Mucosa of stomach (tissue), 1 donor: ENCODE results near the gene IL31.
"Not testable (repeated sequence)": the region's sequence is repeated elsewhere in the genome, so short reads cannot be mapped to it uniquely, and the experiment has no call there.

Experiments used
- H3K27me3 ChIP-seq: one replicate; pipeline ENCODE4 v1.7.0; 2013; ENCODE audit warnings: mild to moderate bottlenecking, low read length; ENCODE audit not compliant: control insufficient read depth, insufficient read depth
- H3K36me3 ChIP-seq: one replicate; pipeline ENCODE4 v1.7.0; 2013; ENCODE audit warnings: low read length; ENCODE audit not compliant: control insufficient read depth, insufficient read depth
- H3K4me1 ChIP-seq: one replicate; pipeline ENCODE4 v1.7.0; 2013; ENCODE audit warnings: mild to moderate bottlenecking, low read length; ENCODE audit not compliant: control insufficient read depth, insufficient read depth
- H3K4me3 ChIP-seq: one replicate; pipeline ENCODE4 v1.7.0; 2013; ENCODE audit warnings: low read length
- H3K9ac ChIP-seq: one replicate; pipeline ENCODE4 v1.7.0; 2013; ENCODE audit warnings: mild to moderate bottlenecking, low read length, moderate library complexity
- H3K9me3 ChIP-seq: one replicate; pipeline ENCODE4 v1.7.0; 2013; ENCODE audit warnings: mild to moderate bottlenecking, low read length, moderate library complexity; ENCODE audit not compliant: control insufficient read depth
- donor health status: Pancreatic carcinoma.

Gene IL31

GRCh38 chr12:122202811-122203210, 28.8 kb upstream of the IL31 start:
- Histone ChIP-seq H3K4me1 (peaks cover 15% of the 10 kb centered on the region), H3K27me3 (peaks cover 59% of the 10 kb centered on the region)
- H3K4me3 ChIP-seq, H3K9me3 ChIP-seq, H3K9ac ChIP-seq, H3K36me3 ChIP-seq: not testable (repeated sequence)

GRCh38 chr12:122202017-122202416, 28.0 kb upstream of the IL31 start:
- H3K36me3 ChIP-seq = no peaks in the 10 kb centered on the region
- peaks cover 15% of the 10 kb centered on the region for H3K4me1 ChIP-seq
- no peaks in the 10 kb centered on the region for H3K9me3 ChIP-seq
- H3K27me3 ChIP-seq = peaks cover 59% of the 10 kb centered on the region
- H3K4me3 ChIP-seq = no peak overlapping the region
- no peak overlapping the region for H3K9ac ChIP-seq

- Histone ChIP-seq H3K4me3 (no peak overlapping the region), H3K9me3 (no peaks in the 10 kb centered on the region), H3K4me1 (peaks cover 15% of the 10 kb centered on the region), H3K36me3 (no peaks in the 10 kb centered on the region), H3K9ac (no peak overlapping the region), H3K27me3 (peaks cover 59% of the 10 kb centered on the region)
Measured at GRCh38 chr12:122201381-122201780, 27.4 kb upstream of the IL31 start.

DNA sequence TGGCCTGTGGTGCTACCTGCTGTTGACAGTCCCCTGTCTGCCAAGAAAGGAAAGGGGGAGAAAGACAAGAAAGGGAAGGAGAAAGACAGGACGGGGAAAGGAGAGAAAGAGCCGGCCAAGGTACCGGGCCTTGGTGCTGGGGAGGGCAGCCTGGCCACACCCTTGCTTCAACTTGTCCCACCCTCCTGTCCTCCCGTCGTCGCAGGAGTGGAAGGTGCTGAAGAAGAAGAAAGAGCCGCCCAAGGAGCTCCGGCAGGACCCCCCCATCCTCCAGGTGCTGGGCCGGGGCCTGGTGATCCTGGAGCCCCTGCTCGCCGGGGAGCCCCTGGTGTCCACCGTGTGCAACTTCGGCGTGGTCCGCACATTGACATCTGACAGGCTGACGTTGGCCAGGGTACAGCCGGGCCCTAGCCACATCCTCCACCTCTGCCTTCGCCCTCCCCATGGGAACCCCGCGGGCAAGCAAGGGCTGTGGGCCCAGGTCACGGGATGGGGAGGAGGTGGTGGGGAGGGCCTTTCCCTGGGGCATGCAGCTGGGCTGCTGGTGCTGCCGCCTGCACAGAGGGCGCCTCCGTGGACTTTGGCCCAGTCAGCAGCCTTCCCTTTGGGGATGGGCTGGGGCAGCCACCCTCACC, 26.6 kb upstream of the IL31 start:
- Histone ChIP-seq H3K27me3 (peaks cover 52% of the 10 kb centered on the region), H3K4me3 (no peak overlapping the region), H3K4me1 (peaks cover 15% of the 10 kb centered on the region), H3K36me3 (no peaks in the 10 kb centered on the region), H3K9ac (no peak overlapping the region), H3K9me3 (no peaks in the 10 kb centered on the region)

DNA sequence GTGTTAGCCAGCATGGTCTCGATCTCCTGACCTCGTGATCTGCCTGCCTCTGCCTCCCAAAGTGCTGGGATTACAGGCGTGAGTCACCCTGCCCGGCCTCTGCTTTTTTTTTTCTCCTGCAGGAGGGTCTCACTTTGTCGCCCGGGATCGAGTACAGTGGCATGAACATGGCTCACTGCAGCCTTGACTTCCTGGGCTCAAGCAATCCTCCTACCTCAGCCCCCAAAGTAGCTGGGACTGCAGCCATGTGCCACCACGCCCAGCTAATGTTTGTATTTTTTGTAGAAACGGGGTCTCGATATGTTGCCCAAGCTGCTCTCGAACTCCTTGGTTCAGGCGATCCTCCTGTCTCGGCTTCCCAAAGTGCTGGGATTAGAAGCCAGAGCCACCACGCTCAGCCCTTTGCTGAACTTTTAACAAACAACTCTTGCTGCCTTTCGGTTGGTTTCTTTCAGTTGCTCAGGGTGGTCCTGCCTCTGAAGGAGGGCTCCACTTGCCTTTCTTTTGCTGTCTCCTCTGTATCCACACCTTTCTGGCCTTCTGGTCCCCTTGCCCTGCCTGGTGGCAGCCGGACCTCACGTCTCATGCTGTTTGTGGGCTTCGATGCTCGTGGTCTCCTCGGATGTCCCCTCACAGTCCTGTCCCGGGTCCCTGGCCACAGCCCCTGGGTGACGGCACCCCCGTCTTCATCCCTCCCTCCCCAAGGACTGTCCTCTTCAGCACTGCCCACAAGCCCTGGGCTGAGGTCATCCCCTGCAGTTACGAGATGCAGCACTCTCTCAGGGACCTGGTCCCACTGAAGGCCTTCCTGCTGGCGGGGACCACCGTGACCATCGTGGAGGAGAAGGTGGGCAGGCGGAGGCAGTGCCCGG, 25.7 kb upstream of the IL31 start:
- Histone ChIP-seq H3K9ac (no peak overlapping the region), H3K27me3 (peaks cover 43% of the 10 kb centered on the region), H3K9me3 (no peaks in the 10 kb centered on the region)

GRCh38 chr12:122197612-122197966, 23.6 kb upstream of the IL31 start:
- H3K9ac ChIP-seq = no peak overlapping the region
- no peaks in the 10 kb centered on the region for H3K9me3 ChIP-seq
- no peaks in the 10 kb centered on the region for H3K36me3 ChIP-seq
- H3K4me3 ChIP-seq = no peak overlapping the region
- peaks cover 27% of the 10 kb centered on the region for H3K27me3 ChIP-seq
- H3K4me1 ChIP-seq = peaks cover 9% of the 10 kb centered on the region

More for the DNA sequence above, 25.7 kb upstream of the IL31 start:
- Histone ChIP-seq H3K4me1 (peaks cover 15% of the 10 kb centered on the region), H3K4me3 (no peak overlapping the region), H3K36me3 (no peaks in the 10 kb centered on the region)

GRCh38 chr12:122195405-122195804, 21.4 kb upstream of the IL31 start:
- H3K27me3 ChIP-seq = peaks cover 6% of the 10 kb centered on the region
- no peak overlapping the region for H3K4me3 ChIP-seq
- H3K9me3 ChIP-seq = no peaks in the 10 kb centered on the region
- no peaks in the 10 kb centered on the region for H3K36me3 ChIP-seq
- H3K4me1 ChIP-seq = peaks cover 3% of the 10 kb centered on the region
- no peak overlapping the region for H3K9ac ChIP-seq

GRCh38 chr12:122194804-122195203, 20.8 kb upstream of the IL31 start:
- peaks cover under 1% of the 10 kb centered on the region for H3K27me3 ChIP-seq
- no peak overlapping the region for H3K4me3 ChIP-seq
- H3K36me3 ChIP-seq = no peaks in the 10 kb centered on the region
- H3K4me1 ChIP-seq = no peaks in the 10 kb centered on the region
- no peak overlapping the region for H3K9ac ChIP-seq
- no peaks in the 10 kb centered on the region for H3K9me3 ChIP-seq

- H3K36me3 ChIP-seq = no peaks in the 10 kb centered on the region
- no peaks in the 10 kb centered on the region for H3K27me3 ChIP-seq
- H3K9ac ChIP-seq = no peak overlapping the region
- H3K4me3 ChIP-seq = no peak overlapping the region
- no peaks in the 10 kb centered on the region for H3K4me1 ChIP-seq
- H3K9me3 ChIP-seq = no peaks in the 10 kb centered on the region
Measured at GRCh38 chr12:122192441-122192840, 18.4 kb upstream of the IL31 start.

DNA sequence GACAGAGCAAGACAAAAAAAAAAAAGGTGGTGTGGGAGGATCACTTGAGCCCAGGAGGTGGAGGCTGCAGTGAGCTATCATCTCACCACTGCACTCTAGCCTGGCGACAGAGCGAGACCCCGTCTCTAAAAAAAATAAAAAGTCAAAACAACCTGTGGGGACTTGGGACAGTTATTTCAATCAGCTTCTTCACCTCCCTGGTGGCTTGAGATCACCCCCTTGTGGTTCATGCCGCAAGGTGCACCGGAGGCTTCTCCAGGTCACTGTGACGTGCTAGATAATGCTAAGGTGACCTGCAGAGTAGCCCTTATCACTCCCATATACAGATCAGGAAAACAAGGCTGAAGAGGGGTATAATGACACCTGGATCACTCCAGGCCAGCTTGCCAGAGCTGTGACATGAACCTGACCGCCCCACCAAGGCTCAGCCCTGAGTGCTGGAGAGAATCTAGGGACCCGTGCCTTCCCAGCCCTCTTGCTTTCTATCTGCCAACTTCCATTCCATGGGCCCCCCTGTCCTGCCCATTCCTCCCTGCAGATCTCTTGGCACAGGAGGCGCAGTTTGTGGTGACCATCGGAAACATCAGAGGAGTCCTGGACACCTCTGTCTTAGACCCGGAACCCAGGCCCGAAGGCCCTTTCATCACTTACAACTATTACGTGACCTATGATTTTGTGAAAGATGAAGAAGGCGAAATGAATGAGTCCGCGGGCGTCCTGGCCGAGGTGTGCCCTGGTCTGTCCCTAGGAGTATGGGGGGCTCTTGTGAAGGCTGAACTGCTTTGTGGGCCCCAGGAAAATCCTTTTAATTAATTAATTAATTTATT, 17.0 kb upstream of the IL31 start:
- Histone ChIP-seq H3K9me3 (no peaks in the 10 kb centered on the region), H3K9ac (no peak overlapping the region), H3K36me3 (no peaks in the 10 kb centered on the region), H3K4me1 (no peaks in the 10 kb centered on the region), H3K4me3 (no peak overlapping the region), H3K27me3 (no peaks in the 10 kb centered on the region)

DNA sequence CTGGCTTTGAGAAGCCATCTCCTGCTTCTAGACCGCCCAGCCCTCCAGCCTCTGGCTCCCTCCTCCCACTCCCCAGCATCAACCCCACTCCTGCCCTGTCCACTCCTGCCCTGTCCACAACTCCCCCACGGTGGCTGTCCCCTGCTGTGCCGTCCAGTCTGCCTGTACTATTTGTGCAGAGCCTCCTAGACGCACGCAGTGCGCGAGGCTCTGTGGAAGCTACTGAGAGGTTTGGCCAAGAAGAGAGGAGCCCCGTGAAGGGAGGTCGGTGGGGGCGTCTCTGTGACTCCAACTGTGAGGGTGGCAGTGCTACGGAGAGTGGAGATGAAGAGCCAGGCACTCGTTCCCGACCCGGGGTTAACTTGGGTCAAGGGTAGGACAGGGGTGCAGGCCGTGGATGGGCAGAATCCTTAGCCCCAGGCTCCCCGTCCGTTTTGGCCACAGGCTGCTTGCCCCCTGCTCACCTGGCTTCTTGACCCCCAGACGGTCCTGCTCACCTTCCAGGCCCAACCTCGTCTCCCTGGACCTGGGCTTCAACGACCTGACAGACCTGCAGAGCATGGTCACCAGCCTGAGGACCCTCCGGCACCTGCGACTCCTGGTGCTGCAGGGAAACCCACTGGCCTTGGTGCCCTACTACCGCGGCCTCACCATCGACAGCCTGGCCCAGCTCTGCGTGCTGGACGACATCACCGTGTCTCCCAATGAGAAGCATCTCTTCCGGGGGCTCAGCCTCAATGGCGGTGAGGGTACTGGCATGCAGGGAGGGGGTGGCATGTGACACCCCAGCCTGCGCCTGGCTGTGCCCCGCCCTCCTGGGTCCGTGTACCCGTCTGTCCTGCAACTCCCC, 15.8 kb upstream of the IL31 start:
- Histone ChIP-seq H3K27me3 (no peaks in the 10 kb centered on the region), H3K4me1 (no peaks in the 10 kb centered on the region), H3K9ac (no peak overlapping the region), H3K4me3 (no peak overlapping the region), H3K9me3 (no peaks in the 10 kb centered on the region), H3K36me3 (no peaks in the 10 kb centered on the region)
